IMR-90 (cell line): Measurements from ENCODE around the gene ROBO1.

Source experiments
- CEBPB ChIP-seq: IDR thresholded peaks from 2 replicates; pipeline ENCODE4 v1.6.1; 2012; ENCODE audit warnings: low read depth, low read length, improper control_type of control experiment
- MAFK ChIP-seq: IDR thresholded peaks from 2 replicates; pipeline ENCODE4 v1.6.1; 2012; ENCODE audit warnings: low read depth, low read length, improper control_type of control experiment
- MXI1 ChIP-seq: IDR thresholded peaks from 2 replicates; pipeline ENCODE4 v1.6.1; 2012; ENCODE audit warnings: low read depth, mild to moderate bottlenecking, low read length, moderate library complexity, borderline replicate concordance
- POLR2A ChIP-seq: IDR thresholded peaks from 2 replicates; pipeline ENCODE4 v1.6.1; 2012; ENCODE audit warnings: mild to moderate bottlenecking, low read depth, low read length
- TF ChIP-seq, protein P1 (sequence below): conservative IDR thresholded peaks from 2 replicates; pipeline ENCODE4 v1.5.1; 2012; ENCODE audit warnings: mild to moderate bottlenecking, low read depth, low read length, improper control_type of control experiment

DNA sequence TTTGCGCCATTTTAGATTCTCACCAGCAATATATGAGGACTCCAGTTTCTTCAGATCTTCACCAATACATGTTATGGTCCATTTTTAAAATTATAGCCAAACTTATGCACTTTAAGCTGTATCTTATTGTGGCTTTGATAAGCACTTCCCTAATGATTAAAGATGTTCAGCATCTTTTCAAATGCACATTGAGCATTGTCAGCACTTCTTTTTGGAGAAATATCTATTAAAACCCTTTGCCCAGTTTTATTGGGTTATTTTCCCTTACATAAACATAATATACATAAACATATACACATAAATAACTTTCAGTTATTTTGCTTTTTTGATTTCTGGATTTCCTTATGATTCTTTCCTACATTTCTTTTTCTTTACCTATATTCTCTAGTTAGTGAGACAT, 83.8 kb downstream of the ROBO1 start:
- TF ChIP-seq, protein P1, sequence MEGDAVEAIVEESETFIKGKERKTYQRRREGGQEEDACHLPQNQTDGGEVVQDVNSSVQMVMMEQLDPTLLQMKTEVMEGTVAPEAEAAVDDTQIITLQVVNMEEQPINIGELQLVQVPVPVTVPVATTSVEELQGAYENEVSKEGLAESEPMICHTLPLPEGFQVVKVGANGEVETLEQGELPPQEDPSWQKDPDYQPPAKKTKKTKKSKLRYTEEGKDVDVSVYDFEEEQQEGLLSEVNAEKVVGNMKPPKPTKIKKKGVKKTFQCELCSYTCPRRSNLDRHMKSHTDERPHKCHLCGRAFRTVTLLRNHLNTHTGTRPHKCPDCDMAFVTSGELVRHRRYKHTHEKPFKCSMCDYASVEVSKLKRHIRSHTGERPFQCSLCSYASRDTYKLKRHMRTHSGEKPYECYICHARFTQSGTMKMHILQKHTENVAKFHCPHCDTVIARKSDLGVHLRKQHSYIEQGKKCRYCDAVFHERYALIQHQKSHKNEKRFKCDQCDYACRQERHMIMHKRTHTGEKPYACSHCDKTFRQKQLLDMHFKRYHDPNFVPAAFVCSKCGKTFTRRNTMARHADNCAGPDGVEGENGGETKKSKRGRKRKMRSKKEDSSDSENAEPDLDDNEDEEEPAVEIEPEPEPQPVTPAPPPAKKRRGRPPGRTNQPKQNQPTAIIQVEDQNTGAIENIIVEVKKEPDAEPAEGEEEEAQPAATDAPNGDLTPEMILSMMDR = no peak
- TF ChIP-seq POLR2A = no peak
- TF ChIP-seq MAFK = peak; percentile 58
- no peak for TF ChIP-seq MXI1
- no peak for TF ChIP-seq CEBPB
